Mesothelial cell of epicardium (in vitro differentiated cells): Measurements from ENCODE around the gene AMIGO3. TPM values are rescaled to one million over a fixed set of nuclear protein-coding genes. Genes with fewer than 3 reads are reported as not detected.
"Not testable (repeated sequence)": the region's sequence is repeated elsewhere in the genome, so short reads cannot be mapped to it uniquely, and the experiment has no call there.

ENCODE experiments used
- DNase-seq, 2 experiments: peaks; one replicate each; pipeline ENCODE4 v3.0.0; 2021; ENCODE audit warnings: low spot score in 2 of 2; ENCODE audit not compliant: unreplicated experiment in 2 of 2
- H3K27ac Mint-ChIP-seq: 2 replicates; pipeline ENCODE4 v1.8.0; 2021; ENCODE audit warnings: mixed read lengths
- H3K27me3 Mint-ChIP-seq: 2 replicates; pipeline ENCODE4 v1.8.0; 2021; ENCODE audit warnings: low read depth, mixed read lengths
- H3K36me3 Mint-ChIP-seq: 2 replicates; pipeline ENCODE4 v1.8.0; 2021; ENCODE audit warnings: mixed read lengths
- H3K4me1 Mint-ChIP-seq: 2 replicates; pipeline ENCODE4 v1.8.0; 2021; ENCODE audit warnings: mixed read lengths
- H3K4me3 Mint-ChIP-seq: 2 replicates; pipeline ENCODE4 v1.8.0; 2021; ENCODE audit warnings: mild to moderate bottlenecking, moderate library complexity, mixed read lengths
- H3K9me3 Mint-ChIP-seq: 2 replicates; pipeline ENCODE4 v1.8.0; 2021; ENCODE audit warnings: mixed read lengths
- CTCF ChIP-seq: fragments of 200-600 bp; sonication (generic); IDR thresholded peaks from one replicate; pipeline ENCODE4 v1.5.0; 2021; ENCODE audit warnings: antibody characterized with exemption; ENCODE audit not compliant: unreplicated experiment
- total RNA-seq: library from RNA; stranded (reverse); gene quantifications from 3 replicates; pipeline ENCODE4 v1.2.1, GENCODE V29; 2021

The AMIGO3 gene
- total RNA-seq, 1 donor from 2014 or later, result 0.78 TPM

DNA sequence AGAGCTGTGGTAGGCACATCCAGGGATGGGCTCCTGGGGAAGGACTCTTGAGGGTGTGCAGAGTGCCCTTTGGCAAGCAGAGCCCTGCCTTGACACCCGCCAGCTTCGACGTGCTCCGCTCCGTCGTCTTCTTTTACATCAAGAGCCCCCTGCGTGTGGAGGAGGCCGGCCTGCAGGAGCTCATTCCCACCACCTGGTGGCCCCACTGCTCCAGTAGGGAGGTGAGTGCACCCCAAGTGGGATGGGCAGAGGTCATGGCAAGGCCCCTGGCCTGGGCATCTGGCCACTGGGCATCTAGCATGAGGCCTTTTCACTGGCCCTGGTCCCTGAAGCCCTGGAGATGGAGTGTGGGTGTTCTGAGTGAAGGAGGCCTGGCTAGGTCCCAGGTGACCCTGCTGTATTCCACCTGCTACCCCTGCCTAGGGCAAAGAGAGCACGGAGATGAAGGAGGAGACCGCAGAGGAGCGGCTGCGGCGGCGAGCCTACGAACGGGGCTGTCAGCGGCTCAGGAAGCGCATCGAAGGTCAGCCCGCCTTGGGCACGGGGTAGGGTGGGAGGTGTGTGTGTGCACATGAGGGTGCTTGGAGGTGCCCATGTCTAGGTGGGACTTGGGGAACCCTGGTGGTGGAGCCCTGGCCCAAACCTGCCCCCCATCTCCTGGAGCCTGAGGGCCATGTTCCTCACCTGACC lies 18.0 kb downstream of the AMIGO3 start:
- Mint-ChIP-seq H3K27ac (no peak overlapping the region), H3K4me1 (no peaks in the 10 kb centered on the region), H3K4me3 (no peak overlapping the region), H3K27me3 (no peaks in the 10 kb centered on the region), H3K36me3 (peaks cover 1% of the 10 kb centered on the region), H3K9me3 (no peaks in the 10 kb centered on the region)
- TF ChIP-seq CTCF, result peak; percentile 29
- no peak for DNase-seq

DNA sequence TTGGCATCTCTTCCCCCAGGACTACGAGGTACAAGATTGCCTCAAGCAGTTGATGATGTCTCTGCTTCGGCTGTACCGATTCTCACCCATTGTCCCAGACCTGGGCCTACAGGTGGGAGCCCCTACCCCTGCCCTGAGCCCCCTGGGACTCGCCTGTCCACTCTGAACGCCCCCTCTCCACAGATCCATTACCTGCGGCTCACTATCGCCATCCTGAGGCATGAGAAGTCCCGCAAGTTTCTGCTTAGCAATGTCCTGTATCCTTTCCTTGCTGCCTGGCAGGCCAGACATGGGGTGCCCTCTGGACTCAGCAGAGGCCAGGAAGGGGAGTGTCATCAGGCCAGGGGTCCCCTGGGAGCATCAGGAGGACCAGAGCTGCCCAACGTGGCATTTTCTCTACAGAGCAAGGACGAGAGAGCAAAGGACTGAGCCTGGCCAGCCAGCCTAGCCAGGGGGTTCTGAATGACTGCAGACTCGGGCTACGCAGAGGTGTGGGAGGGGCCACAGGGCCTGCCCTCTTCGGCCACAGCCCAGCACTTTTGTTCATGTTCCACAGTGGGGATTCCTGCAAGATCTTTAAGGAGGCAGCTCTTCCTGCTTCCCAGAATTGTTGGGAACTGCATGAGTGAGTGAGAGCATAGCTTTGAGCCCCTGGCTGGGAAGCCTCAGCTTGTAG lies 18.9 kb downstream of the AMIGO3 start:
- DNase-seq, result no peak
- Mint-ChIP-seq H3K9me3 (no peaks in the 10 kb centered on the region), H3K27me3 (no peaks in the 10 kb centered on the region), H3K36me3 (peaks cover 1% of the 10 kb centered on the region), H3K27ac (no peak overlapping the region), H3K4me3 (no peak overlapping the region), H3K4me1 (no peaks in the 10 kb centered on the region)
- TF ChIP-seq CTCF, result no peak

GRCh38 chr3:49700014-49700413 lies 19.5 kb downstream of the AMIGO3 start:
- Mint-ChIP-seq H3K4me1 (no peaks in the 10 kb centered on the region), H3K9me3 (no peaks in the 10 kb centered on the region), H3K4me3 (no peak overlapping the region), H3K36me3 (peaks cover 1% of the 10 kb centered on the region), H3K27ac (no peak overlapping the region), H3K27me3 (no peaks in the 10 kb centered on the region)
- TF ChIP-seq CTCF, result no peak
- no peak for DNase-seq

GRCh38 chr3:49699281-49699979 lies 20.1 kb downstream of the AMIGO3 start:
- Mint-ChIP-seq H3K27me3 (no peaks in the 10 kb centered on the region), H3K36me3 (peaks cover 1% of the 10 kb centered on the region), H3K9me3 (no peaks in the 10 kb centered on the region), H3K4me3 (no peak overlapping the region), H3K4me1 (no peaks in the 10 kb centered on the region), H3K27ac (no peak overlapping the region)
- TF ChIP-seq CTCF, result no peak
- DNase-seq, result no peak

GRCh38 chr3:49695350-49696015 lies 24.0 kb downstream of the AMIGO3 start:
- DNase-seq, H3K27ac Mint-ChIP-seq, H3K27me3 Mint-ChIP-seq, H3K4me3 Mint-ChIP-seq, H3K4me1 Mint-ChIP-seq, H3K36me3 Mint-ChIP-seq, H3K9me3 Mint-ChIP-seq: not testable (repeated sequence)

- H3K36me3 Mint-ChIP-seq, DNase-seq, H3K4me3 Mint-ChIP-seq, H3K9me3 Mint-ChIP-seq, H3K27me3 Mint-ChIP-seq, H3K27ac Mint-ChIP-seq: not testable (repeated sequence)
- peaks cover 13% of the 10 kb centered on the region for H3K4me1 Mint-ChIP-seq
Measured at GRCh38 chr3:49694409-49695070, 24.9 kb downstream of the AMIGO3 start.

DNA sequence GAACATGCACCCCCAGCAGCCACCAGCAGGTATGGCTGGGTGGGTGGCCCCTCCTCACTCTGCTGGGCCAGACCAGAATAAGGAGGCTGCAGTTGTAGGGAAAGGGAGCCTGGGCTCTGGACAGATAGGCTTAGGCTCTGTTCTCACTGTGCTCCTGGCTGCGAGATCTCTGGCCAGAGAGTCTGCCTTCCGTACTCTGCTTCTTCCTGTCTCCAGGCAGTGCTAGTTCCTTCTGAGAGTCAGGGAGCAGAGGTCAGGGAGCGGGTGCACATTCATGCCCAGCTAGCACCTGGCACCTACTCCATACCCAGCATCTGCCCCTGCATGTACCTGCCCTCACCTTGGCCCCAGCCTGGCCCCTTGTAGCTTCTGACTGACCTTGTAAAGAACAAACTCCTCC lies 28.0 kb downstream of the AMIGO3 start:
- not testable (repeated sequence) for H3K27ac Mint-ChIP-seq, DNase-seq, H3K36me3 Mint-ChIP-seq, H3K9me3 Mint-ChIP-seq, H3K27me3 Mint-ChIP-seq
- H3K4me3 Mint-ChIP-seq, result peak overlapping the region; percentile 95
- H3K4me1 Mint-ChIP-seq, result peaks cover 32% of the 10 kb centered on the region

DNA sequence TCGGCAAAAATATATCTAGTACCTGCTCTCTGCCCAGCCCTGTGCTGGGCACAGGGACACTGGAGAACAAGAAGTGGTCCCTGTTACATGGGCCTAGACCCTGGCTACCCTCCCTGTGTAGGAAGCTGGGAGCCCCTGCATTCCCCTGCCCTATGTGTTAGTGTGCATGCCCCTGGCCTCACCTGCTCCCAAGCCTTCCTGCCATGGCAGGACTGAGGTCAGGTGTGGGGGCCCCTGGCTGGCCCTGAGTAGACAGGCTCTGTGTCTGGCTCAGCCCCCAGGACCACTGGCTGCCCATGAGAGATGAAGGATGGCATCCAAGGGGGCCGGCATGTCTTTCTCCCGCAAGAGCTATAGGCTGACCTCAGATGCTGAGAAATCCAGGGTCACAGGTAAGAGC lies 28.6 kb downstream of the AMIGO3 start:
- not testable (repeated sequence) for H3K9me3 Mint-ChIP-seq, DNase-seq, H3K27ac Mint-ChIP-seq, H3K36me3 Mint-ChIP-seq, H3K27me3 Mint-ChIP-seq
- Mint-ChIP-seq H3K4me1 (peaks cover 32% of the 10 kb centered on the region), H3K4me3 (peak overlapping the region; percentile 95)
